ENCODE data around the gene WFIKKN1.

WFIKKN1 gene

GRCh38 chr16:625117-625976 is 5.4 kb upstream of the WFIKKN1 start:
- DNase-seq = no peak

GRCh38 chr16:625977-626765 is 4.6 kb upstream of the WFIKKN1 start:
- DNase-seq = no peak

- DNase-seq = no peak
Measured at GRCh38 chr16:626787-627453, 3.9 kb upstream of the WFIKKN1 start.

GRCh38 chr16:627454-628239 is 3.1 kb upstream of the WFIKKN1 start:
- DNase-seq = no peak

- no peak for DNase-seq
Measured at GRCh38 chr16:628321-629061, 2.3 kb upstream of the WFIKKN1 start.

- DNase-seq = no peak
Measured at GRCh38 chr16:629185-629832, 1.5 kb upstream of the WFIKKN1 start.

- no peak for DNase-seq
Measured at GRCh38 chr16:629833-630248, 944 bp upstream of the WFIKKN1 start.

GRCh38 chr16:630249-630814 is 453 bp upstream of the WFIKKN1 start:
- no peak for DNase-seq

- no peak for DNase-seq
Measured at GRCh38 chr16:631808-632358, 1.1 kb downstream of the WFIKKN1 start.

- DNase-seq = no peak
Measured at GRCh38 chr16:632486-633335, 1.9 kb downstream of the WFIKKN1 start.

- DNase-seq = no peak
Measured at GRCh38 chr16:633336-634050, 2.7 kb downstream of the WFIKKN1 start.

GRCh38 chr16:634051-634670 is 3.4 kb downstream of the WFIKKN1 start:
- DNase-seq = no peak

GRCh38 chr16:634996-635395 is 4.2 kb downstream of the WFIKKN1 start:
- no peak for DNase-seq

GRCh38 chr16:635573-636205 is 4.9 kb downstream of the WFIKKN1 start:
- DNase-seq = no peak

- peak; percentile 74 for DNase-seq
Measured at GRCh38 chr16:636206-637080, 5.7 kb downstream of the WFIKKN1 start, which contains the start of gene METTL26. TSS of gene METTL26 (minus strand) at chr16:636305. CDS start at chr16:636290, 15 bp downstream.

GRCh38 chr16:637081-638018 is 6.6 kb downstream of the WFIKKN1 start:
- peak; percentile 45 for DNase-seq
